Liver (tissue), 3 donors: Measurements from ENCODE around the gene GABARAPL2.

Experiments used
- CTCF ChIP-seq: fragments of 150-350 bp; IDR thresholded peaks from 2 replicates; pipeline ENCODE4 v1.5.1; 2017; ENCODE audit warnings: improper control_type of control experiment, low read depth, low read length; ENCODE audit not compliant: missing input control
- JUND ChIP-seq, 2 donors: IDR thresholded peaks; 2 replicates each; pipeline ENCODE4 v1.6.1; 2016; ENCODE audit warnings: antibody characterized with exemption in 2 of 2
- RAD21 ChIP-seq, 2 donors: IDR thresholded peaks; 2 replicates each; pipeline ENCODE4 v1.6.1; 2016; ENCODE audit warnings: antibody characterized with exemption in 2 of 2, mild to moderate bottlenecking in 2 of 2
- TAF1 ChIP-seq: conservative IDR thresholded peaks from 2 replicates; pipeline ENCODE4 v1.6.1; 2016; ENCODE audit warnings: antibody characterized with exemption, mild to moderate bottlenecking
- donor health status: healthy.
- donor health status: healthy.

GRCh38 chr16:75572864-75573542 is 6.8 kb downstream of the GABARAPL2 start:
- TF ChIP-seq CTCF, result no peak
- no peak for TF ChIP-seq RAD21 (IDR thresholded peaks at IDR 0.05)
- no peak for TF ChIP-seq TAF1
- no peak for TF ChIP-seq JUND (IDR thresholded peaks at IDR 0.05)
